GM12878 (cell line): Measurements from ENCODE around the gene ELSPBP1.

Experiments used
- BACH1 ChIP-seq: fragments of 450-650 bp; IDR thresholded peaks from 2 replicates; pipeline ENCODE4 v1.6.1; 2017; ENCODE audit warnings: mild to moderate bottlenecking, borderline replicate concordance
- EZH2 ChIP-seq: IDR thresholded peaks from 2 replicates; pipeline ENCODE4 v1.6.1; 2012; ENCODE audit warnings: low read depth, mild to moderate bottlenecking, control low read depth, inconsistent platforms, low read length, borderline replicate concordance; ENCODE audit not compliant: control insufficient read depth
- FOXM1 ChIP-seq: IDR thresholded peaks from 2 replicates; pipeline ENCODE4 v1.6.1; 2012; ENCODE audit warnings: low read depth, mild to moderate bottlenecking, inconsistent platforms, low read length, moderate library complexity
- HCFC1 ChIP-seq: fragments of 150-350 bp; IDR thresholded peaks from 2 replicates; pipeline ENCODE4 v1.6.1; 2014; ENCODE audit warnings: low read length
- PBX3 ChIP-seq: IDR thresholded peaks from 2 replicates; pipeline ENCODE4 v1.6.1; 2011; ENCODE audit warnings: mild to moderate bottlenecking, low read depth, low read length, moderate library complexity; ENCODE audit not compliant: insufficient replicate concordance
- POLR2A ChIP-seq: IDR thresholded peaks from 2 replicates; pipeline ENCODE4 v1.6.1; 2011; ENCODE audit warnings: low read depth, mild to moderate bottlenecking, low read length
- POLR2AphosphoS5 ChIP-seq: IDR thresholded peaks from 2 replicates; pipeline ENCODE4 v1.6.1; 2011; ENCODE audit warnings: mild to moderate bottlenecking, low read length, inconsistent platforms
- RCOR1 ChIP-seq: conservative IDR thresholded peaks from 2 replicates; pipeline ENCODE4 v1.6.1; 2012; ENCODE audit warnings: low read depth, low read length, improper control_type of control experiment
- TF ChIP-seq, protein P1 (sequence below), 3 experiments: IDR thresholded peaks in 2 of 3; conservative IDR thresholded peaks in 1 of 3; 2 replicates each; pipeline ENCODE4 v1.5.1; 2011; ENCODE audit warnings: low read depth in 3 of 3, low read length in 3 of 3, mild to moderate bottlenecking in 3 of 3, control low read depth in 2 of 3, moderate library complexity in 2 of 3, inconsistent platforms in 1 of 3, mixed read lengths in 1 of 3; ENCODE audit not compliant: control insufficient read depth in 2 of 3, insufficient read depth in 1 of 3; ENCODE audit errors: extremely low read depth in 1 of 3
- TF ChIP-seq, protein P2 (sequence below): fragments of 450-650 bp; IDR thresholded peaks from 2 replicates; pipeline ENCODE4 v1.6.1; 2016; ENCODE audit warnings: mild to moderate bottlenecking

GRCh38 chr19:47996230-47996727 is 1.8 kb downstream of the ELSPBP1 start:
- TF ChIP-seq POLR2AphosphoS5 (no peak), BACH1 (no peak), PBX3 (no peak), EZH2 (no peak), FOXM1 (no peak), POLR2A (no peak), HCFC1 (no peak), RCOR1 (no peak)
- TF ChIP-seq, protein P1, sequence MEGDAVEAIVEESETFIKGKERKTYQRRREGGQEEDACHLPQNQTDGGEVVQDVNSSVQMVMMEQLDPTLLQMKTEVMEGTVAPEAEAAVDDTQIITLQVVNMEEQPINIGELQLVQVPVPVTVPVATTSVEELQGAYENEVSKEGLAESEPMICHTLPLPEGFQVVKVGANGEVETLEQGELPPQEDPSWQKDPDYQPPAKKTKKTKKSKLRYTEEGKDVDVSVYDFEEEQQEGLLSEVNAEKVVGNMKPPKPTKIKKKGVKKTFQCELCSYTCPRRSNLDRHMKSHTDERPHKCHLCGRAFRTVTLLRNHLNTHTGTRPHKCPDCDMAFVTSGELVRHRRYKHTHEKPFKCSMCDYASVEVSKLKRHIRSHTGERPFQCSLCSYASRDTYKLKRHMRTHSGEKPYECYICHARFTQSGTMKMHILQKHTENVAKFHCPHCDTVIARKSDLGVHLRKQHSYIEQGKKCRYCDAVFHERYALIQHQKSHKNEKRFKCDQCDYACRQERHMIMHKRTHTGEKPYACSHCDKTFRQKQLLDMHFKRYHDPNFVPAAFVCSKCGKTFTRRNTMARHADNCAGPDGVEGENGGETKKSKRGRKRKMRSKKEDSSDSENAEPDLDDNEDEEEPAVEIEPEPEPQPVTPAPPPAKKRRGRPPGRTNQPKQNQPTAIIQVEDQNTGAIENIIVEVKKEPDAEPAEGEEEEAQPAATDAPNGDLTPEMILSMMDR (IDR thresholded peaks at IDR 0.05 in 2 of 3, conservative IDR thresholded peaks at IDR 0.05 in 1 of 3; ENCODE audit: control insufficient read depth in 2 of 3, extremely low read depth in 1 of 3, insufficient read depth in 1 of 3, low read depth in 3 of 3, low read length in 3 of 3), result no peak
- TF ChIP-seq, protein P2, sequence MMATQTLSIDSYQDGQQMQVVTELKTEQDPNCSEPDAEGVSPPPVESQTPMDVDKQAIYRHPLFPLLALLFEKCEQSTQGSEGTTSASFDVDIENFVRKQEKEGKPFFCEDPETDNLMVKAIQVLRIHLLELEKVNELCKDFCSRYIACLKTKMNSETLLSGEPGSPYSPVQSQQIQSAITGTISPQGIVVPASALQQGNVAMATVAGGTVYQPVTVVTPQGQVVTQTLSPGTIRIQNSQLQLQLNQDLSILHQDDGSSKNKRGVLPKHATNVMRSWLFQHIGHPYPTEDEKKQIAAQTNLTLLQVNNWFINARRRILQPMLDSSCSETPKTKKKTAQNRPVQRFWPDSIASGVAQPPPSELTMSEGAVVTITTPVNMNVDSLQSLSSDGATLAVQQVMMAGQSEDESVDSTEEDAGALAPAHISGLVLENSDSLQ, result no peak
